HepG2 (cell line): ENCODE measurements around the gene CLPTM1L. TPM values are rescaled to one million over a fixed set of nuclear protein-coding genes. Genes with fewer than 3 reads are reported as not detected.

Experiments used
- ATAC-seq: fragments of 200-7000 bp; cut with Tn5 transposase; 3 replicates; pipeline ENCODE4 v1.9.1; 2020; ENCODE audit warnings: mild to moderate bottlenecking, moderate library complexity
- BruUV-seq: library from RNA; stranded (reverse); fragments of 400-500 nt; replicated peaks from 2 replicates; lab custom pipeline; 2021; lab: Mats Ljungman, UMichigan
- CTCF ChIA-PET: fragments of 300-600 bp; formaldehyde crosslinking; extraction: SDS; loops from one replicate; lab custom pipeline; 2021; ENCODE audit warnings: low total read pairs, inconsistent platforms, low intra/inter-chr PET ratio; lab: Yijun Ruan, JAX
- POLR2A ChIA-PET: fragments of 350-600 bp; sonication (Branson Sonifier 250); formaldehyde crosslinking; loops from one replicate; lab custom pipeline; 2020; ENCODE audit warnings: antibody characterized with exemption, inconsistent platforms; lab: Yijun Ruan, JAX
- DNase-seq: peaks from one replicate; pipeline ENCODE4 v3.0.0-alpha.2; 2015; ENCODE audit warnings: low spot score
- FAIRE-seq: peaks from 3 replicates; lab custom pipeline; 2011; peaks lifted over from hg19 to GRCh38; lab: Jason Lieb, UNC
- H2AFZ ChIP-seq: one replicate; pipeline ENCODE4 v1.6.1; 2011; ENCODE audit warnings: low read length, inconsistent platforms
- H3K27ac ChIP-seq: fragments of 300-600 bp; 3 replicates; pipeline ENCODE4 v1.8.0; 2011; ENCODE audit warnings: mixed run types, mild to moderate bottlenecking, mixed read lengths, low read length, inconsistent platforms; ENCODE audit not compliant: insufficient read depth; ENCODE audit errors: extremely low read length
- H3K27me3 ChIP-seq, 2 experiments: fragments of 200-600 bp in 1 of 2; 2 replicates in 1 of 2; 3 replicates in 1 of 2; pipeline versions ENCODE4 v1.6.0 to v1.8.0; 2011; ENCODE audit warnings: low read length in 2 of 2, mild to moderate bottlenecking in 2 of 2, moderate library complexity in 2 of 2, inconsistent platforms in 1 of 2; ENCODE audit not compliant: insufficient read depth in 2 of 2, control insufficient read depth in 1 of 2
- H3K36me3 ChIP-seq, 2 experiments: fragments of 200-600 bp in 1 of 2; replicated peaks in 1 of 2; 2 replicates in 1 of 2; 3 replicates in 1 of 2; pipeline versions ENCODE4 v1.5.1 to v1.8.0; 2011; ENCODE audit warnings: low read length in 2 of 2, inconsistent platforms in 1 of 2; ENCODE audit not compliant: insufficient read depth in 2 of 2, control insufficient read depth in 1 of 2
- H3K4me1 ChIP-seq: 2 replicates; pipeline ENCODE4 v1.5.1; 2012; ENCODE audit warnings: low read length, inconsistent platforms; ENCODE audit not compliant: insufficient read depth
- H3K4me2 ChIP-seq: 2 replicates; pipeline ENCODE4 v1.6.0; 2011; ENCODE audit warnings: low read depth, low read length, inconsistent platforms
- H3K4me3 ChIP-seq, 3 experiments: fragments of 200-600 bp in 1 of 3; sonication (generic), shearing (Covaris generic) in 1 of 3; replicated peaks in 1 of 3; 2 replicates each; pipeline ENCODE4 v1.5.1; 2011 to 2016; ENCODE audit warnings: low read length in 3 of 3, inconsistent platforms in 2 of 3, low read depth in 2 of 3, mild to moderate bottlenecking in 2 of 3, control low read depth in 1 of 3, mixed read lengths in 1 of 3; ENCODE audit not compliant: insufficient read depth in 1 of 3
- H3K79me2 ChIP-seq: one replicate; pipeline ENCODE4 v1.6.1; 2011; ENCODE audit warnings: low read length, inconsistent platforms; ENCODE audit not compliant: insufficient read depth
- H3K9ac ChIP-seq: 2 replicates; pipeline ENCODE4 v1.6.0; 2011; ENCODE audit warnings: mild to moderate bottlenecking, low read depth, low read length, inconsistent platforms; ENCODE audit not compliant: insufficient read depth
- H3K9me3 ChIP-seq: 2 replicates; pipeline ENCODE4 v1.5.1; 2012; ENCODE audit warnings: mild to moderate bottlenecking, low read length
- H4K20me1 ChIP-seq: 2 replicates; pipeline ENCODE4 v1.6.0; 2011; ENCODE audit warnings: inconsistent platforms, mild to moderate bottlenecking, low read length, moderate library complexity; ENCODE audit not compliant: insufficient read depth
- AFF4 ChIP-seq: sonication (generic); formaldehyde crosslinking; IDR thresholded peaks from 2 replicates; pipeline ENCODE4 v1.4.0; 2020; ENCODE audit warnings: missing genetic modification reagents
- MXD1 ChIP-seq: sonication (generic); formaldehyde crosslinking; IDR thresholded peaks from 2 replicates; pipeline ENCODE4 v1.4.0; 2020; ENCODE audit warnings: mild to moderate bottlenecking, missing genetic modification reagents
- RFX5 ChIP-seq: IDR thresholded peaks from 2 replicates; pipeline ENCODE4 v1.6.1; 2011; ENCODE audit warnings: low read depth, low read length, improper control_type of control experiment
- SMAD9 ChIP-seq: sonication (generic); formaldehyde crosslinking; IDR thresholded peaks from 2 replicates; pipeline ENCODE4 v1.5.1; 2020; ENCODE audit warnings: mild to moderate bottlenecking, missing genetic modification reagents
- TSC22D2 ChIP-seq: sonication (generic); formaldehyde crosslinking; IDR thresholded peaks from 2 replicates; pipeline ENCODE4 v1.5.1; 2020; ENCODE audit warnings: missing genetic modification reagents, mild to moderate bottlenecking, borderline replicate concordance
- ZNF263 ChIP-seq: sonication (generic); formaldehyde crosslinking; IDR thresholded peaks from 2 replicates; pipeline ENCODE4 v1.4.0; 2020; ENCODE audit warnings: missing genetic modification reagents
- ZNF567 ChIP-seq: sonication (generic); formaldehyde crosslinking; IDR thresholded peaks from 2 replicates; pipeline ENCODE4 v1.8.1; 2023; ENCODE audit warnings: mild to moderate bottlenecking, missing genetic modification reagents, borderline replicate concordance
- ZNF800 ChIP-seq: sonication (generic); formaldehyde crosslinking; IDR thresholded peaks from 2 replicates; pipeline ENCODE4 v1.4.0; 2020; ENCODE audit warnings: missing genetic modification reagents
- WGBS: methylation state at CpG from one replicate; pipeline ENCODE4 v1.1.6; 2017; ENCODE audit warnings: low lambda C conversion rate; 5-methylcytosine and 5-hydroxymethylcytosine counted together
- in situ Hi-C: cut with HindIII; loops from 2 replicates; pipeline ENCODE4 v1.10.0; 2017; ENCODE audit warnings: low pct_unique_long_range_greater_than_20kb; ENCODE audit not compliant: extremely low pct_ligation_motif_present
- intact Hi-C: fragments of 100-400 bp; cut with micrococcal nuclease; formaldehyde crosslinking; loops from one replicate; pipeline ENCODE4 v1.10.0; 2022; ENCODE audit not compliant: unreplicated experiment
- polyA plus RNA-seq, 8 experiments: library from polyadenylated mRNA; depleted of rRNA in 3 of 8; stranded (reverse) in 7 of 8; unstranded in 1 of 8; fragments of >200 nt; fragmentation: Illumina TruSeq in 4 of 8; extraction: Trizol in 4 of 8; gene quantifications; 2 replicates each; pipeline versions ENCODE4 v1.2.1 to v1.2.3, GENCODE V29; 2011 to 2016; ENCODE audit warnings: low read depth in 4 of 8, missing spikeins in 1 of 8, mixed read lengths in 1 of 8; ENCODE audit not compliant: insufficient read depth in 1 of 8
- total RNA-seq, 5 experiments: library from RNA; depleted of rRNA; stranded (reverse); fragments of >200 nt; fragmentation: Illumina TruSeq; extraction: Trizol; gene quantifications; 2 replicates each; pipeline ENCODE4 v1.2.3, GENCODE V29; 2016; ENCODE audit warnings: low read depth in 1 of 5

CLPTM1L gene
- total and polyA plus RNA-seq, 2 of the 13 experiments (the other 11 are each of a cell fraction or from before 2014, with no cell fraction given): 80.3 to 124 TPM

GRCh38 chr5:1282131-1282992, 62.5 kb downstream of the CLPTM1L start (continued):
- TF ChIP-seq AFF4 (CRISPR knock-in tag): no peak
- no peak for TF ChIP-seq ZNF567
- TF ChIP-seq MXD1 (CRISPR knock-in tag): no peak

- ChIA-PET POLR2A (no interaction called here), CTCF (no interaction called here)
- TF ChIP-seq RFX5: no peak
- TF ChIP-seq SMAD9 (CRISPR knock-in tag): no peak
- TF ChIP-seq TSC22D2 (CRISPR knock-in tag): no peak
- TF ChIP-seq ZNF263 (CRISPR knock-in tag): peak; percentile 70
- no peak for TF ChIP-seq ZNF800
- intact Hi-C loops: no loop called here
- Histone ChIP-seq H3K27ac (no peak overlapping the region), H3K4me1 (no peaks in the 10 kb centered on the region), H3K36me3 (no peaks in the 10 kb centered on the region; a peak in 1 of 5 replicates), H3K9me3 (no peaks in the 10 kb centered on the region), H3K9ac (no peak overlapping the region), H3K4me3 (no peak overlapping the region), H2AFZ (no peak overlapping the region), H3K27me3 (peaks cover 0 to 13% of the 10 kb centered on the region in 2 experiments; a peak in 3 of 5 replicates), H4K20me1 (no peaks in the 10 kb centered on the region), H3K4me2 (no peak overlapping the region), H3K79me2 (no peaks in the 10 kb centered on the region)
- 55% methylated on average over 14 of the region's 16 CpGs for WGBS
- DNase-seq (no peak), ATAC-seq (no peak), FAIRE-seq (no peak)
- in situ Hi-C loops: no loop called here
- BruUV-seq: no TSS peak
Measured at GRCh38 chr5:1281038-1281882, 63.6 kb downstream of the CLPTM1L start.
